ENCODE results near the gene SLC7A6OS. TPM values are rescaled to one million over a fixed set of nuclear protein-coding genes. Genes with fewer than 3 reads are reported as not detected.

SLC7A6OS gene
- polyA plus RNA-seq, 3 donors, result 9.3 to 10.5 (median 9.7) TPM

GRCh38 chr16:68285683-68286082, 25.1 kb downstream of the SLC7A6OS start:
- peak overlapping the region; percentile 67 to 79 for H3K27ac ChIP-seq (ENCODE audit: low read depth in 1 of 2, low read length in 2 of 2)
- H3K27me3 Mint-ChIP-seq (ENCODE audit: low read depth in 3 of 3), result no peaks in the 10 kb centered on the region
- no peak overlapping the region for H3K9ac ChIP-seq (ENCODE audit: insufficient read depth, low read length, poor library complexity, severe bottlenecking)

GRCh38 chr16:68284847-68285246, 25.9 kb downstream of the SLC7A6OS start:
- H4K20me1 ChIP-seq (ENCODE audit: insufficient read depth, low read length), result no peaks in the 10 kb centered on the region
- no peak for TF ChIP-seq CTCF (IDR thresholded peaks at IDR 0.05)
- peaks cover 75% of the 10 kb centered on the region for H3K4me1 Mint-ChIP-seq
- peak overlapping the region in 1 of 3 experiments; percentile 64 for H3K4me3 ChIP-seq (replicated peaks in 1 of 3; ENCODE audit: low read depth in 2 of 3, low read length in 3 of 3)
- H3K27ac Mint-ChIP-seq, result peak overlapping the region; percentile 86 to 99 (median 95)
- peak overlapping the region; percentile 69 to 89 for H3K4me3 Mint-ChIP-seq
- H3K79me2 ChIP-seq (ENCODE audit: insufficient read depth, low read length), result peaks cover 38% of the 10 kb centered on the region
- H3K9me3 Mint-ChIP-seq, result peaks cover 0 to 2% (median 0%) of the 10 kb centered on the region in 7 donors
- no peaks in the 10 kb centered on the region for H3K9me3 ChIP-seq (replicated peaks in 1 of 2; ENCODE audit: control insufficient read depth in 1 of 2, insufficient read depth in 1 of 2, low read length in 2 of 2)
- H3K9ac ChIP-seq (ENCODE audit: insufficient read depth, low read length, poor library complexity, severe bottlenecking), result peak overlapping the region; percentile 16
- peak overlapping the region; percentile 67 to 79 for H3K27ac ChIP-seq (ENCODE audit: low read depth in 1 of 2, low read length in 2 of 2)
- peak overlapping the region; percentile 17 for H2AFZ ChIP-seq (ENCODE audit: insufficient read depth, low read depth, low read length, poor library complexity, severe bottlenecking)
- peak overlapping the region; percentile 68 for H3K4me2 ChIP-seq (replicated peaks; ENCODE audit: extremely low read depth, low read length, poor library complexity, severe bottlenecking)
- peak; percentile 36 to 59 (median 53) for DNase-seq
- H3K36me3 Mint-ChIP-seq, result peaks cover 42 to 46% of the 10 kb centered on the region in 2 donors
- H3K4me1 ChIP-seq (ENCODE audit: control insufficient read depth in 1 of 2, insufficient read depth in 2 of 2, low read length in 2 of 2), result peaks cover 68 to 74% of the 10 kb centered on the region in 2 donors
- intact Hi-C loops (cut with micrococcal nuclease), result no loop called here
- H3K36me3 ChIP-seq (replicated peaks in 1 of 2; ENCODE audit: control insufficient read depth in 1 of 2, insufficient read depth in 2 of 2, low read length in 2 of 2), result peaks cover 9 to 38% of the 10 kb centered on the region in 2 donors
- no peaks in the 10 kb centered on the region for H3K27me3 ChIP-seq (ENCODE audit: control insufficient read depth in 2 of 2, insufficient read depth in 2 of 2, low read length in 2 of 2)
- WGBS (ENCODE audit: insufficient coverage), result 0% methylated on average over 4 of the region's 5 CpGs
- H3K27me3 Mint-ChIP-seq (ENCODE audit: low read depth in 3 of 3), result no peaks in the 10 kb centered on the region

More at GRCh38 chr16:68285683-68286082, 25.1 kb downstream of the SLC7A6OS start:
- peaks cover 48 to 51% of the 10 kb centered on the region in 2 donors for H3K36me3 Mint-ChIP-seq
- no peak for TF ChIP-seq CTCF (IDR thresholded peaks at IDR 0.05)
- H3K27ac Mint-ChIP-seq, result peak overlapping the region; percentile 84 to 99 (median 91)
- Histone ChIP-seq H3K4me3 (replicated peaks in 1 of 3; ENCODE audit: low read depth in 2 of 3, low read length in 3 of 3) (peak overlapping the region in 1 of 3 experiments; percentile 64), H3K27me3 (ENCODE audit: control insufficient read depth in 2 of 2, insufficient read depth in 2 of 2, low read length in 2 of 2) (no peaks in the 10 kb centered on the region), H4K20me1 (ENCODE audit: insufficient read depth, low read length) (no peaks in the 10 kb centered on the region), H3K4me2 (replicated peaks; ENCODE audit: extremely low read depth, low read length, poor library complexity, severe bottlenecking) (peak overlapping the region; percentile 68), H3K4me1 (ENCODE audit: control insufficient read depth in 1 of 2, insufficient read depth in 2 of 2, low read length in 2 of 2) (peaks cover 75 to 79% of the 10 kb centered on the region in 2 donors), H3K79me2 (ENCODE audit: insufficient read depth, low read length) (peaks cover 38% of the 10 kb centered on the region), H2AFZ (ENCODE audit: insufficient read depth, low read depth, low read length, poor library complexity, severe bottlenecking) (no peak overlapping the region), H3K36me3 (replicated peaks in 1 of 2; ENCODE audit: control insufficient read depth in 1 of 2, insufficient read depth in 2 of 2, low read length in 2 of 2) (peaks cover 12 to 42% of the 10 kb centered on the region in 2 donors), H3K9me3 (replicated peaks in 1 of 2; ENCODE audit: control insufficient read depth in 1 of 2, insufficient read depth in 1 of 2, low read length in 2 of 2) (no peaks in the 10 kb centered on the region)
- 71% methylated on average over 1 of the region's 3 CpGs for WGBS (ENCODE audit: insufficient coverage)
- peak overlapping the region; percentile 66 to 87 for H3K4me3 Mint-ChIP-seq
- DNase-seq, result no peak
- peaks cover 0 to 2% (median 0%) of the 10 kb centered on the region in 7 donors for H3K9me3 Mint-ChIP-seq
- peaks cover 80% of the 10 kb centered on the region for H3K4me1 Mint-ChIP-seq
- intact Hi-C loops (cut with micrococcal nuclease), result no loop called here
